Stimulated activated CD8-positive, alpha-beta memory T cell treated with anti-CD3 and anti-CD28 coated beads, Interleukin-7, amount 100 ng/mL, for 48 hours (primary cell): ENCODE results near the gene EFCAB13.
"Not testable (repeated sequence)": the region's sequence is repeated elsewhere in the genome, so short reads cannot be mapped to it uniquely, and the experiment has no call there.

Source experiments
- DNase-seq, 2 donors: peaks; one replicate each; pipeline ENCODE4 v3.0.0-alpha.2; 2020; ENCODE audit warnings: low read depth in 1 of 2; ENCODE audit errors: extremely low read depth in 1 of 2

Gene EFCAB13

GRCh38 chr17:47324224-47325020 is 667 bp downstream of the EFCAB13 start:
- peak; percentile 4 to 16 for DNase-seq

- DNase-seq, result no peak
Measured at GRCh38 chr17:47325176-47325575, 1.4 kb downstream of the EFCAB13 start.

GRCh38 chr17:47330548-47330947 is 6.8 kb downstream of the EFCAB13 start:
- DNase-seq, result no peak

- no peak for DNase-seq
Measured at GRCh38 chr17:47332287-47332686, 8.5 kb downstream of the EFCAB13 start.

GRCh38 chr17:47335101-47335936 is 11.6 kb downstream of the EFCAB13 start:
- DNase-seq, result no peak

DNA sequence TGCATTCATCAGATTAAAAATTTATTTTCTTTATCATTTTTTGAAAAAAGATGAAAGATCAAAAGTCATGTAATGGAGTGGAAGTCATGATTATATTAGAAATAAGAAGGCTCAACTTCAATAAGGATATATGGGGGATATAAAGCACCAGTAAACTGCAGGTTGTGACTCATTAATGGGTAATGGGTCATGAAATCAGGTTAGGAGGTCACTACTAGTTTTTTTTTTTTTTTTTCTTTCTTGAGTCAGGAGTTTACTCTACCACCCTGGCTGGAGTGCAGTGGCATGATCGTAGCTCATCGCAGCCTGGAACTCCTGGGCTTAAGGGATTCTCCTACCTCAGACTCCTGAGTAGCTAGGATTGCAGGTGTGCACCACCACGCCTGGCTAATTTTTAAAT is 14.3 kb downstream of the EFCAB13 start:
- DNase-seq, result no peak

GRCh38 chr17:47352848-47353247 is 29.1 kb downstream of the EFCAB13 start:
- DNase-seq, result no peak

DNA sequence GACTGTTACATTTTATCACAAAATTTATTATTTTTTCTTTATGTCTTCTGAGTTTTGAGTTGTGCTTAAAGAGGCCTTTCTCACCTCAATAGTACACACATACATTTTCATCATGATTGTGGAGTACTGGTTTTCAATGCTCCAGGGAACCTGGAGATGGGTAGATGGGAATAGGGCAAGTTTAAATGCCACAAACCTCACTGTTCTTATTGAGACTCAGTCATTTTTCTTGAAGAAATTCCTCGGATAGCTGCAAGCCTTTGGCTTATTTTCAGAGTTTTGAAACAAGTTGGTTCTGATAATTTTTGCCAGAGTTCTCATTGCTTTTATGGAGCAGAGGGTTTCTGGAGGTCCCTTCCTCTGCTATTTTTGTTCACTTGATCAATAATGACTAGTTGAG is 34.9 kb downstream of the EFCAB13 start:
- no peak for DNase-seq

DNA sequence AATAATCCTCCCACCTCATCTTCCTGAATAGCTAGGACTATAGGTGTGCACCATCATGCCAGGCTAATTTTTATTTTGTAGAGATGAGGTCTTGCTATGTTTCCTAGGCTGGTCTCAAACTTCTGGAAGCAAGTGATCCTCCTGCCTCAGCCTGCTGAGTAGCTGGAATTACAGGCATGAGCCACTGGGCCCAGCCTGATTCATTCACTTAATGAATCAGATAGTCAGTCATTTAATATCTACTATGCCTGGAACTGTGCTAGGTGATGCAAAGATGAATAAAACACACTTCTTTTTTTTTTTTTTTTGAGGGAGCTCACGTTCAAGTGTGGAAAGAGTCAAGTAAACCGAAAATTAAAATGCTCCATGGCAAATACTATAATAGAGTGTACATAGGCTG is 39.4 kb downstream of the EFCAB13 start:
- no peak for DNase-seq

DNA sequence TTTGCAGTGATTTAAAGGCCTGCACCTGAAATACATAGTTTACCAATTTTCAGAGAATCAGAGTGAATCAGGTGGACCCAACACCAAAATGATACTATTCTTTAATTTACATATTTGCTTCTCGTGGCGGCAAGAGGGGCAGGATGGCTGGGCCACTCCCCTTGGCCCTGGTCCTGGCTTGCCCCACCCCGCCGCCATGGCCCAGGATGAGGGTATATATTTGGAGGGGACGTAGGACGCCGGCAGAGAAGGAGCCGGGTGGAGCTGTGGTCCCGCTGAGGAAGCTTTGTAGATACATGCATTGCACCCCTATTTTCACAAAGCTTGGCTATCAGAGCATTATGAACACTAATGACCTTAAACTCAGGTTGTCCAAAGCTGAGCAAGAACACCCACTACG is 43.5 kb downstream of the EFCAB13 start:
- no peak for DNase-seq

GRCh38 chr17:47368262-47368661 is 44.5 kb downstream of the EFCAB13 start:
- DNase-seq, result no peak

GRCh38 chr17:47370899-47371298 is 47.1 kb downstream of the EFCAB13 start:
- not testable (repeated sequence) for DNase-seq

- DNase-seq, result no peak
Measured at GRCh38 chr17:47373002-47373401, 49.2 kb downstream of the EFCAB13 start.

DNA sequence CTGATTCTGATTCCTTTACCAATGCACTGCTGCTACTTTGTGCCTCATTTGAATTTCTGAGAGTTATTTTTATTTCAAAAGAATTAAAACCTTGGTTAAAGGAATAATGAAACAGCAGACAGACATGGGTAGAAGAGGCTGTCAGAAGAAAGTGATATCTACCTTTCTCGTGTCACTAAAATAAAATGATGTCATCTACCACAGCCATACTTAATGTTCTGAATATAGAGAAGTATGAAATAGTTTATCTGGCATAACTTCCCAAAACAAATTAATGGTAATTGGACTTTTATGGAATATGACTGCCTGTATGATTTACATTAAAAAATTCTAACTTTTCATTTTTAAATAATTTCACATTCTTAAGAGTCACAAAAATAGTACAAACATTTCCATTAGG is 52.5 kb downstream of the EFCAB13 start:
- DNase-seq, result no peak

DNA sequence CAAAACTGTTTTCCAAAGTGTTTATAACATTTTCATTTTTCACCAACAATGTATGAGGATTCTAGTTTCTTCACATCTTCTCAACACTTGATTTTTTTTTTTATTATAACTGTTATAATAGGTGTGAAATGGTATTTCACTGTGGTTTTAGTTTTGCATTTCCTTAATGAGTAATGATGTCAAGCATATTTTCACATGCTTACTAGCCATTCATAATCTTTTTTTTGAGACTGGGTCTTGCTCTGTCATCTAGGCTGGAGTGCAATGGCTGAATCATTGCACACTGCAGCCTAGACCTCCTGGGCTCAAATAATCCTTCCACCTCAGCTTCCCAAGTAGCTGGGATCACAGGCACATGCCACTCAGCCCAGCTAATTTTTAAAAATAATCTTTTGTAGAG is 65.1 kb downstream of the EFCAB13 start:
- no peak for DNase-seq

DNA sequence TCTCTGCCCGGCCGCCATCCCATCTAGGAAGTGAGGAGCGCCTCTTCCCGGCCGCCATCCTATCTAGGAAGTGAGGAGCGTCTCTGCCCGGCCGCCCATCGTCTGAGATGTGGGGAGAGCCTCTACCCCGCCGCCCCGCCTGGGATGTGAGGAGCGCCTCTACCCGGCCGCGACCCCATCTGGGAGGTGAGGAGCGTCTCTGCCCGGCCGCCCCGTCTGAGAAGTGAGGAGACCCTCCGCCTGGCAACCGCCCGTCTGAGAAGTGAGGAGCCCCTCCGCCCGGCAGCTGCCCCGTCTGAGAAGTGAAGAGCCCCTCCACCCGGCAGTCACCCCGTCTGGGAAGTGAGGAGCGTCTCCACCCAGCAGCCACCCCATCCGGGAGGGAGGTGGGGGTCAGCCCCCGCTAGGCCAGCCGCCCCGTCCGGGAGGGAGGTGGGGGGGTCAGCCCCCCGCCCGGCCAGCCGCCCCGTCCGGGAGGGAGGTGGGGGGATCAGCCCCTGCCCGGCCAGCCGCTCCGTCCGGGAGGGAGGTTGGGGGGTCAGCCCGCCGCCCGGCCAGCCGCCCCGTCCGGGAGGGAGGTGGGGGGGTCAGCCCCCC is 73.9 kb downstream of the EFCAB13 start:
- DNase-seq, result not testable (repeated sequence)

GRCh38 chr17:47400333-47400732 is 76.6 kb downstream of the EFCAB13 start:
- no peak for DNase-seq

DNA sequence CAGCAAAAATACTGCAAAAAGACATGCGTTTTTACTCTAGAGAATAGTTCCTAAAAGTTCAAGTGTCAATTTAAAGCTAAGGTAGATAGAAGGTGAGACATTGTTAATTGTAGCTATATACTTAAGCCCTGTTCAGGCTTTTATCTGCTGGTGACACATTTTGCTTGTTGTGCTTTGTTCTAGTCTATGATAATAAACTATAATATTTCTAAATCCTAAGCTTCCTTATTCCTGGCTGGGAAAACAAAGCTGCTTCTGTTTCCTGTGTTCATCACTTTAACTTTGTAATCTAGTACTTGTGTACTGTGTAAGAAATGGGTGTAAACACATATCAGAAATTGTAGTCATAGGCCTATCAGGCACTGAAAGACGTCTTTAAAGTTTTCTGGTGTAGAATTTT is 77.3 kb downstream of the EFCAB13 start:
- DNase-seq, result no peak

DNA sequence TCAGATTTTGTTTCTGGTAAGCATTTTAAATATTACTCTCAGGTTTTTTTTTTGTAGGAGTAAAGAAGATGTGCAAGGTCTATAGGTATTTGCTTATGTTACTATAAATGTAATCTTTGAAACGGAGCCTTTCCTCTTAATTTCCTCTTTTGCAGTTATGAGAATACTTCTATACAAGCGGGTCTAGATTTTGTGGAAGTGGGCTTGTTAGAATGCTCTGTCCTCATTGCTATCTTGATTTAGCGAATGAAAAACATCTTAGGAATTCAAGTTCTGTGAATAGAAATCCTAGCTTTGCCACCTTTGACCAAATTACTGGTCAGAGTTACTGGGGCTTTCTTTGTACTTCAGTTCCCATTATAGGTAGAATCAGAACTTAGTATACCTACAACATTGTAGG is 80.3 kb downstream of the EFCAB13 start:
- no peak for DNase-seq

DNA sequence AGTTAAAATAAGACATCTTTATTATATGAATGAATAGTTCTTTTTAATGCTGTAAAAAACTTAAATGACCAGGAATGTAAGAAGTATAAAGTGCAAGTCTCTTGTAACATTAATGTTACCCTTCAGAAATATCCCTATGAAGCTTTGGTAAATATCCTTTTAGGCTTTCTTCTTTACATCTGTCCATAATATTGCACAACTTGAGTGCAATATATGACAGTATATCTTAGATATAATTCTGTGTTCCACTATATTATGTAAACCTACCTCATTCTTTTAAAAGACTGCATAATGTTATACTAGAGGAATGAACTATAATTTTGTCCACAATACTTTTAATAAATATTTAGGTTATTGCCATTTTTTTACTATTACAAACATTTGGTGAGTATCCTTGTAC is 81.1 kb downstream of the EFCAB13 start:
- DNase-seq, result no peak

DNA sequence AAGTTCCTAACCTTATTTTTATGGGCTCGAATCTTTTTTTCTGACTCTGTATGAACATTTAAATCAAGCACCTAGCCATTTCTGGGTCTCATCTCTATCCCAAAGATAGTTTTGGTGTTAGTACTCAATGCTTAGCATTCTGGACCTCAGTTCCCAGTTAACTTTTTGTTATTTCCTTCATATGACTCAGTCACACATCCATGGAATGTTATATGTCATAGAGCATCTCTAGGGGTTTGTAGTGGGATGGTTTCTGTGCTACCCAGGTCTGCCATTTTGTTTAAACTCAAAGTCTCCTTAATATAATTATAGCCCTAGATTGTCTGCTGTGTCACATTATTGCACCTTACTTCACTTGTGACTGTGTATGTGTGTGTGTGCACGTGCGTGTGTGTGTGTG is 90.1 kb downstream of the EFCAB13 start:
- no peak for DNase-seq

DNA sequence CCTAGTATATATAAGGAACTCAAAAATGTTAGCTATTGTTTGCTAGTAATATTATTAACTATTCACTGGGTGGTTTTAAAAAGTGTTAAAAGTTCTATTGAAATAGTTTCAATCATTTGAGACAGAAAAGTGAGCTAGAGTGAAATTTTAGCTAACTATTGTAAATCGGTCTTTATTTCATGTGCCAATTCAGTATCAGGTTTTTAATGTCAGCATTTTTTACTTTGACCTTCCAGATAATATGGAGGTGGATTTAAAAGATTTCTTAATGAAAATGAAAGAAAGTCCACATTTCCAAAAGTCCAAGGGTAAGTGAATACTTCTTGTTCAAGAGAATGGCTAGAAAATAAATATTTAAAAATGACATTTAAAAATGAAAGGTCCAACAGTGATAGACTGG is 90.9 kb downstream of the EFCAB13 start:
- DNase-seq, result no peak
